IMR-90 (cell line): ENCODE results near the gene BAIAP2L1. TPM values are rescaled to one million over a fixed set of nuclear protein-coding genes. Genes with fewer than 3 reads are reported as not detected.

Experiments
- ATAC-seq: fragments of 200-7000 bp; cut with Tn5 transposase; 2 replicates; pipeline ENCODE4 v1.9.1; 2020; ENCODE audit warnings: low read depth, mild to moderate bottlenecking, moderate library complexity
- BruUV-seq: library from RNA; stranded (reverse); fragments of 400-500 nt; replicated peaks from 2 replicates; lab custom pipeline; 2021; lab: Mats Ljungman, UMichigan
- CTCF ChIA-PET: fragments of 300-600 bp; formaldehyde crosslinking; extraction: SDS; loops from one replicate; lab custom pipeline; 2021; ENCODE audit warnings: antibody characterized with exemption; lab: Yijun Ruan, JAX
- POLR2A ChIA-PET: fragments of 300-600 bp; sonication (Branson Sonifier 250); formaldehyde crosslinking; loops from one replicate; lab custom pipeline; 2022; ENCODE audit warnings: antibody characterized with exemption; ENCODE audit not compliant: unreplicated experiment; lab: Charles Lee
- DNase-seq: peaks from one replicate; pipeline ENCODE4 v3.0.0; 2013
- H2AFZ ChIP-seq: replicated peaks from 2 replicates; pipeline ENCODE3; 2013; ENCODE audit warnings: low read length, mild to moderate bottlenecking; ENCODE audit not compliant: poor library complexity
- H2AK5ac ChIP-seq: 2 replicates; pipeline ENCODE4 v1.6.1; 2013; ENCODE audit warnings: low read depth, low read length, inconsistent platforms
- H2AK9ac ChIP-seq: replicated peaks from 2 replicates; pipeline ENCODE3; 2013; ENCODE audit warnings: mild to moderate bottlenecking, low read depth, low read length, moderate library complexity; ENCODE audit not compliant: poor library complexity
- H2BK120ac ChIP-seq: 2 replicates; pipeline ENCODE4 v1.6.1; 2013; ENCODE audit warnings: low read depth, low read length, inconsistent platforms
- H2BK15ac ChIP-seq: 3 replicates; pipeline ENCODE4 v1.6.1; 2013; ENCODE audit warnings: low read depth, low read length, inconsistent platforms
- H2BK20ac ChIP-seq: 2 replicates; pipeline ENCODE4 v1.6.1; 2013; ENCODE audit warnings: low read depth, mild to moderate bottlenecking, inconsistent platforms, low read length, moderate library complexity
- H2BK5ac ChIP-seq: 2 replicates; pipeline ENCODE4 v1.6.1; 2013; ENCODE audit warnings: mild to moderate bottlenecking, low read depth, low read length, inconsistent platforms; ENCODE audit not compliant: poor library complexity, severe bottlenecking
- H3K14ac ChIP-seq: replicated peaks from 2 replicates; pipeline ENCODE4 v1.6.1; 2013; ENCODE audit warnings: low read depth, low read length, inconsistent platforms
- H3K18ac ChIP-seq: 2 replicates; pipeline ENCODE4 v1.6.1; 2013; ENCODE audit warnings: low read depth, low read length, control low read depth
- H3K23ac ChIP-seq: 2 replicates; pipeline ENCODE4 v1.6.1; 2013; ENCODE audit warnings: low read depth, low read length, inconsistent platforms
- H3K27ac ChIP-seq: 2 replicates; pipeline ENCODE4 v1.5.1; 2013; ENCODE audit warnings: mild to moderate bottlenecking, control low read depth, low read length; ENCODE audit not compliant: insufficient read depth
- H3K27me3 ChIP-seq: 2 replicates; pipeline ENCODE4 v1.6.1; 2013; ENCODE audit warnings: low read length; ENCODE audit not compliant: control insufficient read depth, insufficient read depth
- H3K36me3 ChIP-seq: 2 replicates; pipeline ENCODE4 v1.6.1; 2013; ENCODE audit warnings: low read length, mixed read lengths; ENCODE audit not compliant: control insufficient read depth, insufficient read depth
- H3K4ac ChIP-seq: 2 replicates; pipeline ENCODE4 v1.6.1; 2013; ENCODE audit warnings: low read depth, low read length, inconsistent platforms
- H3K4me1 ChIP-seq: 2 replicates; pipeline ENCODE4 v1.6.1; 2013; ENCODE audit warnings: low read length, mixed read lengths; ENCODE audit not compliant: control insufficient read depth, insufficient read depth
- H3K4me2 ChIP-seq: 2 replicates; pipeline ENCODE4 v1.6.1; 2013; ENCODE audit warnings: low read depth, mild to moderate bottlenecking, control low read depth, low read length, moderate library complexity
- H3K4me3 ChIP-seq: 2 replicates; pipeline ENCODE4 v1.5.1; 2013; ENCODE audit warnings: low read depth, mild to moderate bottlenecking, control low read depth, low read length, moderate library complexity; ENCODE audit not compliant: insufficient read depth
- H3K56ac ChIP-seq: 2 replicates; pipeline ENCODE4 v1.6.1; 2013; ENCODE audit warnings: low read length, inconsistent platforms; ENCODE audit not compliant: insufficient read depth; ENCODE audit errors: extremely low read depth
- H3K79me1 ChIP-seq, 2 experiments: 2 replicates each; pipeline ENCODE4 v1.6.1; 2013; ENCODE audit warnings: low read length in 2 of 2, inconsistent platforms in 1 of 2, low read depth in 1 of 2
- H3K9ac ChIP-seq: 2 replicates; pipeline ENCODE4 v1.6.1; 2013; ENCODE audit warnings: low read depth, low read length, control low read depth
- H3K9me1 ChIP-seq: 2 replicates; pipeline ENCODE4 v1.6.1; 2013; ENCODE audit warnings: low read length, inconsistent platforms; ENCODE audit not compliant: insufficient read depth
- H3K9me3 ChIP-seq: 2 replicates; pipeline ENCODE4 v1.6.1; 2013; ENCODE audit warnings: low read length; ENCODE audit not compliant: control insufficient read depth, insufficient read depth
- H4K20me1 ChIP-seq: 2 replicates; pipeline ENCODE4 v1.6.1; 2013; ENCODE audit warnings: low read length, inconsistent platforms; ENCODE audit not compliant: insufficient read depth
- H4K5ac ChIP-seq: 2 replicates; pipeline ENCODE4 v1.6.1; 2013; ENCODE audit warnings: mild to moderate bottlenecking, low read depth, low read length, control low read depth
- H4K8ac ChIP-seq, 2 experiments: 2 replicates each; pipeline ENCODE4 v1.6.1; 2013; ENCODE audit warnings: low read depth in 2 of 2, low read length in 2 of 2, control low read depth in 1 of 2, inconsistent platforms in 1 of 2
- H4K91ac ChIP-seq: 2 replicates; pipeline ENCODE4 v1.6.1; 2013; ENCODE audit warnings: low read depth, low read length, inconsistent platforms; ENCODE audit not compliant: insufficient read depth
- BHLHE40 ChIP-seq: fragments of 150-350 bp; IDR thresholded peaks from 2 replicates; pipeline ENCODE4 v1.6.1; 2016; ENCODE audit warnings: mild to moderate bottlenecking, low read depth, low read length
- CEBPB ChIP-seq: IDR thresholded peaks from 2 replicates; pipeline ENCODE4 v1.6.1; 2012; ENCODE audit warnings: low read depth, low read length, improper control_type of control experiment
- CHD1 ChIP-seq: IDR thresholded peaks from 2 replicates; pipeline ENCODE4 v1.6.1; 2012; ENCODE audit warnings: low read depth, low read length, improper control_type of control experiment
- CTCF ChIP-seq: conservative IDR thresholded peaks from 2 replicates; pipeline ENCODE4 v1.5.1; 2012; ENCODE audit warnings: mild to moderate bottlenecking, low read depth, low read length, improper control_type of control experiment
- ELK1 ChIP-seq: fragments of 150-350 bp; IDR thresholded peaks from 2 replicates; pipeline ENCODE4 v1.6.1; 2016; ENCODE audit warnings: low read depth, mild to moderate bottlenecking, low read length, moderate library complexity, borderline replicate concordance
- FOS ChIP-seq: fragments of 150-350 bp; IDR thresholded peaks from 2 replicates; pipeline ENCODE4 v1.6.1; 2016; ENCODE audit warnings: low read depth, low read length
- MAFK ChIP-seq: IDR thresholded peaks from 2 replicates; pipeline ENCODE4 v1.6.1; 2012; ENCODE audit warnings: low read depth, low read length, improper control_type of control experiment
- MAZ ChIP-seq: IDR thresholded peaks from 2 replicates; pipeline ENCODE4 v1.6.1; 2012; ENCODE audit warnings: low read depth, mild to moderate bottlenecking, low read length, improper control_type of control experiment, moderate library complexity, borderline replicate concordance
- MXI1 ChIP-seq: IDR thresholded peaks from 2 replicates; pipeline ENCODE4 v1.6.1; 2012; ENCODE audit warnings: low read depth, mild to moderate bottlenecking, low read length, moderate library complexity, borderline replicate concordance
- NFE2L2 ChIP-seq: fragments of 150-350 bp; IDR thresholded peaks from 2 replicates; pipeline ENCODE4 v1.6.1; 2016; ENCODE audit warnings: low read depth, mild to moderate bottlenecking, low read length
- POLR2A ChIP-seq: IDR thresholded peaks from 2 replicates; pipeline ENCODE4 v1.6.1; 2012; ENCODE audit warnings: mild to moderate bottlenecking, low read depth, low read length
- RAD21 ChIP-seq: IDR thresholded peaks from 2 replicates; pipeline ENCODE4 v1.6.1; 2012; ENCODE audit warnings: low read length, improper control_type of control experiment
- RCOR1 ChIP-seq: IDR thresholded peaks from 2 replicates; pipeline ENCODE4 v1.6.1; 2012; ENCODE audit warnings: mild to moderate bottlenecking, low read length, improper control_type of control experiment; ENCODE audit not compliant: insufficient replicate concordance
- RFX5 ChIP-seq: IDR thresholded peaks from 2 replicates; pipeline ENCODE4 v1.8.0; 2012; ENCODE audit warnings: low read depth, mild to moderate bottlenecking, low read length, moderate library complexity
- SMC3 ChIP-seq: fragments of 150-350 bp; IDR thresholded peaks from 2 replicates; pipeline ENCODE4 v1.6.1; 2016; ENCODE audit warnings: low read depth, mild to moderate bottlenecking, antibody characterized with exemption, low read length, moderate library complexity
- USF2 ChIP-seq: fragments of 150-350 bp; IDR thresholded peaks from 2 replicates; pipeline ENCODE4 v1.6.1; 2017; ENCODE audit warnings: mild to moderate bottlenecking, antibody characterized with exemption, low read length, low read depth
- WGBS, 2 experiments: methylation state at CpG; one replicate each; pipeline versions ENCODE4 v1.1.5 to v1.1.7; 2013; ENCODE audit warnings: missing lambda C conversion rate in 2 of 2; ENCODE audit not compliant: insufficient read length in 1 of 2; ENCODE audit errors: extremely low coverage in 2 of 2; 5-methylcytosine and 5-hydroxymethylcytosine counted together
- dilution Hi-C: fragments of 300-500 bp; cut with HindIII; formaldehyde crosslinking; loops from one replicate; pipeline ENCODE4 v1.14.3; 2018; ENCODE audit warnings: low sequenced_read_pairs; ENCODE audit not compliant: unreplicated experiment
- in situ Hi-C: fragments of 300-500 bp; cut with MboI; formaldehyde crosslinking; loops from 3 replicates; pipeline ENCODE4 v1.14.3; 2019; ENCODE audit warnings: low sequenced_read_pairs, inconsistent platforms, mixed read lengths
- intact Hi-C: fragments of 100-400 bp; cut with micrococcal nuclease; formaldehyde crosslinking; loops from 2 replicates; pipeline ENCODE4 v1.10.0; 2022
- polyA plus RNA-seq, 3 experiments: library from polyadenylated mRNA; depleted of rRNA; stranded (reverse); fragments of >200 nt; gene quantifications; 2 replicates each; pipeline ENCODE4 v1.2.3, GENCODE V29; 2012; ENCODE audit warnings: low replicate concordance in 1 of 3
- total RNA-seq: library from RNA; depleted of rRNA; stranded (reverse); fragments of >200 nt; gene quantifications from 2 replicates; pipeline ENCODE4 v1.2.3, GENCODE V29; 2012

The BAIAP2L1 gene
- total and polyA plus RNA-seq, 2 of the 4 experiments (the other 2 are of a cell fraction), result 2.2 to 6.0 TPM

GRCh38 chr7:98293265-98293664, 107.6 kb downstream of the BAIAP2L1 start:
- H3K27me3 ChIP-seq, result no peaks in the 10 kb centered on the region
- no peak overlapping the region for H4K5ac ChIP-seq
- intact Hi-C loops (no loop called here), dilution Hi-C loops (no loop called here), in situ Hi-C loops (no loop called here)
- no TSS peak for BruUV-seq
- H3K4ac ChIP-seq, result no peak overlapping the region
- H3K18ac ChIP-seq, result no peak overlapping the region
- CTCF ChIA-PET, result no interaction called here
- H2AFZ ChIP-seq, result no peak overlapping the region
- no peak overlapping the region for H3K9ac ChIP-seq
- no peak overlapping the region for H3K4me2 ChIP-seq
- no peak overlapping the region for H3K23ac ChIP-seq
- H3K79me1 ChIP-seq, result peaks cover 12 to 72% of the 10 kb centered on the region in 2 experiments
- H2AK9ac ChIP-seq, result no peak overlapping the region
- DNase-seq (no peak), ATAC-seq (no peak)
- H2BK20ac ChIP-seq, result no peak overlapping the region
- peaks cover 64% of the 10 kb centered on the region for H4K20me1 ChIP-seq
- H3K9me1 ChIP-seq, result peaks cover 4% of the 10 kb centered on the region
- H3K4me1 ChIP-seq, result no peaks in the 10 kb centered on the region; the same call in 1 of the 2 replicates
- TF ChIP-seq CTCF, result no peak
- no peak for TF ChIP-seq CHD1
- TF ChIP-seq FOS, result no peak
- TF ChIP-seq CEBPB, result no peak
- TF ChIP-seq MAZ, result no peak
- TF ChIP-seq NFE2L2, result no peak
- no peak for TF ChIP-seq BHLHE40
- TF ChIP-seq ELK1, result no peak
- TF ChIP-seq SMC3, result no peak
- TF ChIP-seq USF2, result no peak
- TF ChIP-seq RAD21, result no peak
- no peak for TF ChIP-seq RFX5
- no peak for TF ChIP-seq MXI1
- TF ChIP-seq MAFK, result no peak
- TF ChIP-seq POLR2A, result no peak
- TF ChIP-seq RCOR1, result no peak
- no peak overlapping the region for H4K91ac ChIP-seq
- H2AK5ac ChIP-seq, result no peak overlapping the region
- H3K14ac ChIP-seq, result no peak overlapping the region
- peaks cover 57% of the 10 kb centered on the region for H3K36me3 ChIP-seq
- no peak overlapping the region for H2BK15ac ChIP-seq
- no peak overlapping the region for H2BK120ac ChIP-seq
- H4K8ac ChIP-seq, result no peak overlapping the region
- no peak overlapping the region for H3K27ac ChIP-seq
- POLR2A ChIA-PET, result no interaction called here
- no peak overlapping the region for H3K4me3 ChIP-seq
- H2BK5ac ChIP-seq, result no peak overlapping the region
- no peaks in the 10 kb centered on the region for H3K9me3 ChIP-seq
- WGBS, 2 experiments, result 90% methylated on average over 12 of the region's 17 CpGs; no CpG with 5 or more reads in 1 of the 2 experiments
- no peak overlapping the region for H3K56ac ChIP-seq
